Endothelial cell of umbilical vein (primary cell): Measurements from ENCODE around the gene PDS5B. TPM values are rescaled to one million over a fixed set of nuclear protein-coding genes. Genes with fewer than 3 reads are reported as not detected.

ENCODE experiments used
- BruUV-seq: library from RNA; stranded (reverse); fragments of 400-500 nt; replicated peaks from 2 replicates; lab custom pipeline; 2021; lab: Mats Ljungman, UMichigan
- CTCF ChIA-PET: fragments of 300-600, 350-600 bp; sonication (Branson Sonifier 250); formaldehyde crosslinking; loops from one replicate; lab custom pipeline; 2021; ENCODE audit warnings: antibody characterized with exemption, inconsistent platforms; lab: Charles Lee
- POLR2A ChIA-PET: fragments of 300-600, 350-600 bp; sonication (Branson Sonifier 250); formaldehyde crosslinking; loops from one replicate; lab custom pipeline; 2021; ENCODE audit warnings: antibody characterized with exemption, inconsistent platforms; lab: Charles Lee
- DNase-seq: peaks from one replicate; pipeline ENCODE4 v3.0.0-alpha.2; 2011; ENCODE audit warnings: low read depth, low spot score
- FAIRE-seq: peaks from 2 replicates; lab custom pipeline; 2011; peaks lifted over from hg19 to GRCh38; lab: Jason Lieb, UNC
- H2AFZ ChIP-seq: 2 replicates; pipeline ENCODE4 v1.6.0; 2012; ENCODE audit warnings: low read depth, low read length, control low read depth, inconsistent platforms
- H3K27ac ChIP-seq: 2 replicates; pipeline ENCODE4 v1.5.1; 2011; ENCODE audit warnings: low read depth, mild to moderate bottlenecking, control low read depth, low read length, moderate library complexity; ENCODE audit not compliant: insufficient read depth
- H3K27me3 ChIP-seq, 2 experiments: 2 replicates each; pipeline versions ENCODE4 v1.6.0 to v1.6.1; 2011; ENCODE audit warnings: low read length in 2 of 2, mixed read lengths in 1 of 2; ENCODE audit not compliant: control insufficient read depth in 2 of 2, insufficient read depth in 2 of 2
- H3K36me3 ChIP-seq, 2 experiments: 2 replicates in 1 of 2; 3 replicates in 1 of 2; pipeline ENCODE4 v1.5.1; 2011; ENCODE audit warnings: low read length in 2 of 2, mild to moderate bottlenecking in 1 of 2, moderate library complexity in 1 of 2; ENCODE audit not compliant: control insufficient read depth in 2 of 2, insufficient read depth in 2 of 2; ENCODE audit errors: extremely low read depth in 1 of 2
- H3K4me1 ChIP-seq: 3 replicates; pipeline ENCODE4 v1.5.1; 2011; ENCODE audit warnings: mild to moderate bottlenecking, low read length; ENCODE audit not compliant: control insufficient read depth, insufficient read depth; ENCODE audit errors: extremely low read depth
- H3K4me2 ChIP-seq: 2 replicates; pipeline ENCODE4 v1.6.1; 2011; ENCODE audit warnings: low read length, control low read depth, mixed read lengths; ENCODE audit not compliant: insufficient read depth
- H3K4me3 ChIP-seq, 3 experiments: fragments of 200-600 bp in 1 of 3; sonication (generic), shearing (Covaris generic) in 1 of 3; replicated peaks in 1 of 3; 2 replicates each; pipeline ENCODE4 v1.5.1; 2011 to 2016; ENCODE audit warnings: control low read depth in 3 of 3, low read length in 3 of 3, mild to moderate bottlenecking in 2 of 3, inconsistent platforms in 1 of 3, low read depth in 1 of 3, moderate library complexity in 1 of 3; ENCODE audit not compliant: insufficient read depth in 1 of 3
- H3K79me2 ChIP-seq: 2 replicates; pipeline ENCODE4 v1.6.0; 2012; ENCODE audit warnings: low read length, inconsistent platforms; ENCODE audit not compliant: control insufficient read depth, insufficient read depth
- H3K9ac ChIP-seq: replicated peaks from 2 replicates; pipeline ENCODE3; 2011; ENCODE audit warnings: low read length, control low read depth; ENCODE audit not compliant: insufficient read depth; ENCODE audit errors: extremely low read depth
- H3K9me1 ChIP-seq: replicated peaks from 3 replicates; pipeline ENCODE4 v1.6.0; 2011; ENCODE audit warnings: mild to moderate bottlenecking, low read length; ENCODE audit not compliant: control insufficient read depth, insufficient read depth; ENCODE audit errors: extremely low read depth
- H3K9me3 ChIP-seq: replicated peaks from 2 replicates; pipeline ENCODE4 v1.5.1; 2012; ENCODE audit warnings: low read length, inconsistent platforms; ENCODE audit not compliant: control insufficient read depth, insufficient read depth
- H4K20me1 ChIP-seq: replicated peaks from 2 replicates; pipeline ENCODE3; 2011; ENCODE audit warnings: mild to moderate bottlenecking, low read length; ENCODE audit not compliant: control insufficient read depth, insufficient read depth; ENCODE audit errors: extremely low read depth
- CTCF ChIP-seq, 2 donors: IDR thresholded peaks; 1 replicate in 1 of 2; 2 replicates in 1 of 2; pipeline ENCODE4 v1.5.1; 2011; ENCODE audit warnings: low read length in 2 of 2, mild to moderate bottlenecking in 2 of 2, moderate library complexity in 2 of 2, control low read depth in 1 of 2, inconsistent platforms in 1 of 2, low read depth in 1 of 2; ENCODE audit not compliant: insufficient read depth in 1 of 2; ENCODE audit errors: extremely low read depth in 1 of 2
- EZH2 ChIP-seq: IDR thresholded peaks from 2 replicates; pipeline ENCODE4 v1.6.1; 2012; ENCODE audit warnings: borderline replicate concordance, low read depth, mild to moderate bottlenecking, moderate library complexity, low read length, inconsistent platforms; ENCODE audit not compliant: severe bottlenecking
- FOS ChIP-seq: IDR thresholded peaks from 2 replicates; pipeline ENCODE4 v1.6.1; 2011; ENCODE audit warnings: mild to moderate bottlenecking, low read length, moderate library complexity, borderline replicate concordance; ENCODE audit not compliant: insufficient read depth
- GATA2 ChIP-seq: IDR thresholded peaks from 2 replicates; pipeline ENCODE4 v1.7.0; 2011; ENCODE audit warnings: low read depth, mild to moderate bottlenecking, moderate library complexity, mixed read lengths, low read length; ENCODE audit not compliant: insufficient read length, insufficient read depth
- JUN ChIP-seq: IDR thresholded peaks from 2 replicates; pipeline ENCODE4 v1.6.1; 2011; ENCODE audit warnings: borderline replicate concordance, low read depth; ENCODE audit not compliant: insufficient read length, insufficient read depth
- MAX ChIP-seq: IDR thresholded peaks from 2 replicates; pipeline ENCODE4 v1.6.1; 2011; ENCODE audit not compliant: insufficient read depth, insufficient read length
- MYC ChIP-seq: IDR thresholded peaks from one replicate; pipeline ENCODE4 v1.6.1; 2011; ENCODE audit warnings: mild to moderate bottlenecking, low read depth, low read length
- POLR2A ChIP-seq: IDR thresholded peaks from 2 replicates; pipeline ENCODE4 v1.6.1; 2012; ENCODE audit warnings: low read depth, mild to moderate bottlenecking, control low read depth, low read length
- POLR2AphosphoS5 ChIP-seq: IDR thresholded peaks from 2 replicates; pipeline ENCODE4 v1.6.1; 2012; ENCODE audit warnings: low read depth, mild to moderate bottlenecking, control low read depth, low read length, moderate library complexity; ENCODE audit not compliant: insufficient read depth
- dilution Hi-C: fragments of 300-500 bp; cut with MboI; formaldehyde crosslinking; loops from one replicate; pipeline ENCODE4 v1.15.0; 2019; ENCODE audit warnings: low sequenced_read_pairs; ENCODE audit not compliant: extremely low pct_ligation_motif_present
- intact Hi-C: fragments of 100-400 bp; cut with micrococcal nuclease; formaldehyde crosslinking; loops from one replicate; pipeline ENCODE4 v1.10.0; 2022
- polyA plus RNA-seq, 4 experiments: library from polyadenylated mRNA; depleted of rRNA in 3 of 4; stranded (reverse) in 3 of 4; unstranded in 1 of 4; fragments of >200 nt; gene quantifications; 2 replicates each; pipeline versions ENCODE4 v1.2.1 to v1.2.3, GENCODE V29; 2011 to 2012; ENCODE audit warnings: missing spikeins in 1 of 4
- total RNA-seq: library from RNA; stranded (reverse); gene quantifications from 2 replicates; pipeline ENCODE4 v1.2.3, GENCODE V29; 2021

Gene PDS5B
- total and polyA plus RNA-seq, 2 donors (not counting 3 experiments of a cell fraction or from before 2014, with no cell fraction given) = 3.9 to 40.3 TPM

- no peaks in the 10 kb centered on the region for H3K9me1 ChIP-seq
- POLR2A ChIA-PET = no interaction called here
- H3K4me2 ChIP-seq = no peak overlapping the region
- no peak overlapping the region for H2AFZ ChIP-seq
- TF ChIP-seq EZH2 = no peak
- no peak for TF ChIP-seq POLR2A
- no peak for TF ChIP-seq JUN
- TF ChIP-seq POLR2AphosphoS5 = no peak
- TF ChIP-seq GATA2 = no peak
- TF ChIP-seq CTCF (IDR thresholded peaks at IDR 0.05; ENCODE audit: extremely low read depth in 1 of 2, insufficient read depth in 1 of 2, low read depth in 1 of 2, low read length in 2 of 2) = no peak
- no peak for TF ChIP-seq MAX
- TF ChIP-seq FOS = no peak
- TF ChIP-seq MYC = no peak
- no peak overlapping the region for H3K27ac ChIP-seq
- DNase-seq = no peak
- H4K20me1 ChIP-seq = no peaks in the 10 kb centered on the region
- no peaks in the 10 kb centered on the region for H3K4me1 ChIP-seq
- H3K9me3 ChIP-seq = no peaks in the 10 kb centered on the region
- CTCF ChIA-PET = interaction anchor here (0.8 kb wide), 1 partner anchor 8 kb away, joined by 3 read pairs; no protein-coding TSS in a partner anchor
- no TSS peak for BruUV-seq
- H3K36me3 ChIP-seq = peaks cover 0 to 6% of the 10 kb centered on the region in 2 experiments
- H3K79me2 ChIP-seq = no peaks in the 10 kb centered on the region
- no peak overlapping the region for H3K9ac ChIP-seq
- no peak for FAIRE-seq
- dilution Hi-C loops (no loop called here), intact Hi-C loops (no loop called here)
- no peak overlapping the region for H3K4me3 ChIP-seq
- no peaks in the 10 kb centered on the region for H3K27me3 ChIP-seq
These were observed 159.3 kb downstream of the PDS5B start for GRCh38 chr13:32745509-32745908.
